Hematopoietic multipotent progenitor cell (in vitro differentiated cells): Measurements from ENCODE around the gene RAB11A. TPM values are rescaled to one million over a fixed set of nuclear protein-coding genes. Genes with fewer than 3 reads are reported as not detected.

ENCODE experiments used
- DNase-seq, 3 donors: peaks; one replicate each; pipeline ENCODE4 v3.0.0-alpha.2; 2011 to 2015; ENCODE audit warnings: low read depth in 2 of 3, low spot score in 2 of 3
- total RNA-seq: library from RNA; depleted of rRNA; stranded (reverse); fragments of >200 nt; gene quantifications from one replicate; pipeline ENCODE4 v1.2.3, GENCODE V29; 2012

RAB11A gene
- total RNA-seq, 1 donor, result 83.7 TPM

DNA sequence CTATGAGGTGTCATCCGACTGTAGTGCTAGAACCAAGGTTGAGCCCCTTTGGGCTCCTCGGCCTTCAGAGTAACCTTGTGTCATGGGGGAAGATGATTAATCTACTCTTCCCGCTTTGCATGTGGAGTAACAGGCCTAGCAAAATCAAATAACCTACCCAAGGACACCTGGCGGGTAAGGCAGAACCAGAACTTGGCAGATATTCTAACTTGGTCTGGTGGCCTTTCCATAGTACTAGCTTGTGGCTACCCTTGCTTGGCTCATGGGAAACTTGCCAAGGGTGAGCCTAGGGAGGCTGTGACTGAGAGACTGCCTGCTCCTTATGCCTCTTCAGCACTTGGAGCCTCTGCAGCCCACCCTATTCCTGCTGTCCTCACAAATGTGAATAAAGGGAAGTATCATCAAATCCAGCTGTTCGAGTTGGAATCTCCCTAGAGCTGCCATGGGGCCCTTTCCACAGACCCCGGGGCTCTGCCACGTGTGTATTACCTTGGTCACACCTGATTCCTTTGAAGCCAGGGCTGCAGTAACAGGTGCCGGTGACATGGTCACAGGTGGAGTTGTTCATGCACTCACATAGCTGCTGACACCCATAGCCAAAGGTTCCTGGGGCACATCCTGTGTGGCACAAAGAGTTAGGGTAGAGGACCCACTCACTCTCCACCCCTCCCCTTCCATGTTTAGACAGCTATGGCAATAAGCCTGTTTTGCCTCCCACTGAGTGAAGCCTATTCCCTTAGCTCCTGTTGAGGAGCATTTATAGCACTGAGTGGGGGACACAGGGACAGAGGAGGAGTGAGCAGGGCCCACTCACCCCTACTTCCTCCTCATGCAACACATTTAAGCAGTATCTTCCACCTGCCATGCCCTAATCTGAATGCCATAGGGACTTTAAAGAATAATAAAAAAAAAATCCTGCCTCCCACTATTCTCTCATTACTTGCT, 46.0 kb downstream of the RAB11A start:
- no peak for DNase-seq

DNA sequence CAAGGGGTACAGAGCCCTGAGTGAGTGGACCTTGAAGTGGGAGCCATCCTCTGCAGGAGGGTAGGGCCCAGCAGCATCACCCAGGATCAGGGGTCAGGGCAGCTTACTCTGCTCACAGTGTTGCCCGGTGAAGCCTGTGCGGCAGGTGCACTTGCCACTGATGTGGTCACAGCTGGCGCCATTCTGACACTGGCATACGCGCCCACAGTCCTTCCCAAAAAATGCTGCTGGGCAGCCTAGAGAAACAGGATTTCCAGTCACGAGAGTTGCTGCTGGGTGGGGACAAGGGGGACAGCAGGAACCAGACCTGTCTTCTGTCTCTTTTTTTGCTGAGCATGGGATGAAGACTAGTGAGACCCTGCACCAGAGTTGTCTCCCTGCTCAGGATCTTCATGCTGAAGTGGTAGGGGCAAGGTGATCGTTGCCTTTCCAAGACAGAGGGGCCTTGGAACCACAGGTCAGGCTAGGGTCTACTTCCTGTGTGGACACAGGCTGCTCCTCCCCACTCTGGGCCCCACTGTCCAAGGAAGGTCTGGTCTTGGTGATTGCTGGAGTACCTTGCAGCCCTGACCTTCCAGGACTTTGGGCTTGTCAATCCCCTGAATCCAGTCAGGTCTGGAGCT, 46.9 kb downstream of the RAB11A start:
- DNase-seq, result no peak

DNA sequence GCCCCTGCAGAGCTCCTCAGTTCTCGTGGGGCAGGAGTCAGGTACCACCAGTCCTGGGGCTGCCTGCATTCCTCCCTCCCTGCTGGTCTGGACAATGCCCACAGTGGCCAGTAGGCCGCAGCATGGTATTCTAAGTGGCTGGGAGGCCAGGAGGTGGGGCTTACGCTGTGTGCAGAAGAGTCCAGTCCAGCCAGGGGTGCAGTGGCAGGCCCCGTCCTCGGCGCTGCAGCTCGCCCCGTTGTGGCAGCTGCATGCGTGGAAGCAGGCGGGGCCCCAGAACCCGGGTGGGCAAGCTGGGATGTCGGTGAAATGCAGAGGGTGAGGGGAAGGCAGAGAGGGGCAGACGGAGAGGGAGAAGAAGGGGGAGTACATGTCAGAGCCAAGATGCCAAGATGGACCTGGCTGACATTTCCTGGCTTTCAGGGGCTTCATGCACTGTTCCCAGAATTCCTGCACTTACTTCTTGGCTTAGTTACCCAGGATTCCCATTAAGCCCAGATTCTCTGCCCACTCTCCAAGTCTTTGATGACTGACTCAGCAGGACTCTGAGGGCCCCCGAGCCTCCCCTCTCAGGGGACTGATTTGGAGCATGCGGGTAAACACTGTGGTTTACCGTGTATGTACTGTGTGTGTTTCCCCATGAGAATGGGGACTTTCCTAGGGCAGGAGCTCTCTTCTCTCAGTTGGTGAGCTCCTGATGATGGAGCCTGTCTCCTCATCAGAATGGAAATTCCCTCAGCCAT, 47.5 kb downstream of the RAB11A start:
- DNase-seq, result peak in 2 of 3 donors; percentile 7 to 12

DNA sequence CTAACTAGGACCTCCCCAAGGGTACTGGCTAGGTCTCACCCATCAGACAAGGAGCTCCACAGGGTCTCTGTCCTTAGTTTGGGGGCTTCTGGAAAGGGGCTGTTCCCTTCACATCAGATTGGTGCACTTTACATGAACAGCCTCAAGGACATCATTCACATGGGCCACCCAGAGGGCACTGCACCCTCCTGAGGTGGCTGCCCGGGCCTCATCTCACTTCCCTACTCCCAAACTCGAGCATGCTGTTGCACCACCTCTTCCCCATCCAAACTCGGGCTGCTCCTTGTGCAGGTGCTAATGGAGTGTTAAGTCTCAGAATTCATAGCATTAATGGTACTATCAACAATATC, 48.1 kb downstream of the RAB11A start:
- DNase-seq, result no peak

DNA sequence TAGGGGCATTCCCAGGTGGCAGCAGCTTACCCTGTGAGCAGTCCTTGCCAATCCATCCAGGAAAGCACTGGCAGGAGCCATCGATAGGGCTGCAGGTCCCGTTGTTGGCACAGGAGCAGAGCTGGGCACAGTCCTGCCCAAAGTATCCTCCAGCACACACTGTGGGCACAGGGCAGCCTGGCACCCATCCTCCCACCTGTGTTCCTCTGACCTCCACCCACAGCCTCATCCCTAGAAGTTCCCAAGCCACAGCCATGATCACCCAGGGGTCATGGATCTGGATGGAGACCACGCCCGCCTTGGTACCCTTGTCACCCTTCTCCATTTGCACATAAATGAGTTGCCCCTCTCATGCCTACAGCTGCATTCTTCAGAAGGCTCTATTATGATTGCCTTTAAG, 48.6 kb downstream of the RAB11A start:
- no peak for DNase-seq

DNA sequence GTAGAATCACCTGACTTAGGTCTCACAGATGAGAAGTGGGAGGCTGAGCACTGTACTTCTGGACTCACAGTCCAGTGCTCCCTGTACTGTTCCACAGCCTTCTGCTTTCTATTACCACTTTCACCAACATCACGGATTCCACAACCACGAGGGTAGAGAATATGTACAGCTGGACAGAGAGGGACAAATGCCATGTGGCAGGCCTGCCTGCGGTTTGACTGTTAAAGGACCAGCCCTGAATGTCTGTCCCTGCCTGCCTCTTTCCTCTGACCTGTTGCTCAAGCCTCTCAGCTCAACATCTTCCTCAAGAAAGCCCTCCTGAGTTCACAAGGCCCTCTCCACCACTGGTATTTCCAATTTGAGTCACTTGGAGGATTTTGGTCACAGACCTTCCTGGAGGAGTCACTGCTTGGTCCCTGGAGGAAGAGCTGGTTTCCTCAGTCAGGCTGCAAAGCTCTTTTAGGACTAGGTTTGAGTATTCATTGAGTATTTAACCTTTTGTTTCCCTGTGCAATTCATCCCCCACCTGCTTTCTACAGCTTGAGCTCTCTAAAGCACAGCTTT, 49.1 kb downstream of the RAB11A start:
- DNase-seq, result no peak

DNA sequence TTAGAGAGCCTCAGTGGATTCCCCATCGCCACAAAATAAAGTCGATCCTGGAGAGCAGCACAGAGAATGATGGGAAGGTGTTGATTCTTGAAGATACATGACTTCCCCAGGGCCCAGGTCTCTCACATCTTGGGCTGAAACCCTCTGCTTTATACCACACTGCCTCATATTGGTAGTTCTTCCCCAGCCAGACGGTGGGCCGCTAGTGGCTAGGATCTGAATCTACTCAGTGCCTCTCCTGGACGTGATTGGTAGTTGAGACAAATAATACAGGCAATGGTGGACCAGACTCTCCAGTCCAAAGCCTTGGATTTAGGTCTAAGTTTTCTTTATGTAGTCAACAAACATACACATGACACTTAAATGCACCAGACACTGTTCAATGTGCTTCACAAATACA, 49.7 kb downstream of the RAB11A start:
- DNase-seq, result no peak

DNA sequence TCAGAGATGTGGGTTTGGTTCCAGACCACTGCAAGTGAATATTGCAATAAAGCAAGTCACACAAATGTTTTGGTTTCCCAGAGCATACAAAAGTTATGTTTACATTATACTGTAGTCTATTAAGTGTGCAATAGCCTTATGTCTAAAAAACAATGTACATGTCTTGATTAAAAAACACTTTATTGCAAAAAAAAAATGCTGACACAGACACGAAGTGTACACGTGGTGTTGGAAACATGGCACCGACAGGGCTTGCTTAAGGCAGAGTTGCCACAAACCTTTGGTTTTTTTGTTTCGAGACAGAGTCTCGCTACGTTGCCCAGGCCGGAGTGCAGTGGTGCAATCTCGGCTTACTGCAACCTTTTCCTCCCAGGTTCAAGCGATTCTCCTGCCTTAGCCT, 50.1 kb downstream of the RAB11A start:
- no peak for DNase-seq

DNA sequence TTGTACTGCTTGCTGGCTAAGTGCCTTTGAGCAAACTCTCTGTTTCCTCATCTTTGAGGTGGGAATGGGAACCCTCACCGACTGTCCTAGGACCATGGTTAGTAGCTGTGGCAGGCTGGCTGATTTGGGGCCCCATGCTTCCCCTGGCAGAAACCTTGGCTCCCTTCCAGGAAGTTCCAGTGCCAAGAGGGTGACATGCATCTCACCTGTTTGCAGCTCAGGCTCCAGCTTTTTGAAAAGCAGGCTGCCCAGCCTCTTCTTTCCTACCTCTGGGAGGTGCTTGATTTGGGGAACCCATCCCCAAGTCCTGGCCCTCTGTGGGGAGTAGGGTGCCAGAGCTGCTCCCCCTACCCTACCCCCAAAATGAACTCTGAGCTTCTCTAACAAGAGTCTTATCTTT, 50.8 kb downstream of the RAB11A start:
- no peak for DNase-seq

DNA sequence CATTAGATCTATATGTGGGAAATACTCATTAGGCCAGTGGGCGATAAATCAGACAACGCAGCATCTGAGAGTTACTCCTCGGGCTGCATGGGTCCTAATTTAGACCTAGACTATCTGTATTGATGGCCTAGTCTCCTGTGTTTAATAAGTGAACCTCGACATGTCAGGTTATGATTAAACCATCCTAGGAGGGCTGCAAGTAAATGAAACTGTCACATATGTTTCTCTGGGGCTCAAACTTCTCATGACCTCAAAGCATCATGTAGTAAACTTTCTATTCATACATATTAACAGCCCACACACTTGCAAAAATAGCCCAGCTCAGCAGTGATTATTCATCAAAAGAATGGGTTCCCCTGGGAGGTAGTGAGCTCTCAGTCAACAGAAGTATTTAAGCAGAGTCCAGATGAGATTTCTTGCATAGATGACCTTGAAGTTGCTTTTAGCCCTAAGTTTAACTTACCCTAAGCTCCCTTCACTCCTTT, 51.6 kb downstream of the RAB11A start:
- DNase-seq, result no peak

DNA sequence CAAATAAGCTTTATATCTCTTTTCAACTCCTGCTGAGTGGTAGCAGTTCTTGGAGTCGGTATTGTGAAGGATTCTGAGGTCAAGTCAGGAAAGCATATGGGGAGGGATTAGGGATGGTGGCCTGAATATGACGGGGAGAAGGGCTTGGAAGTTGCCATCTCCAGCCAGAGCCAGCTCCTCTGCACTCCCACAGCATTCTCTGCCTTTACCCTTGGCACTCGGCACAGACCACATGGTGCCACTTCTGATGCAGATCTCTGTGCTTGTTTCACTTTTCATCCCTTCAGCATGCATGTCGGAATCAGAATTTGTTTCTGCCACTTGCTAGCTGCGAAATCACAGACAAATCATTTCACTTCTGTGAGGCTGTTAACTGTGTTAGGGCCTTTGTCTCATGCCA, 52.5 kb downstream of the RAB11A start:
- no peak for DNase-seq

DNA sequence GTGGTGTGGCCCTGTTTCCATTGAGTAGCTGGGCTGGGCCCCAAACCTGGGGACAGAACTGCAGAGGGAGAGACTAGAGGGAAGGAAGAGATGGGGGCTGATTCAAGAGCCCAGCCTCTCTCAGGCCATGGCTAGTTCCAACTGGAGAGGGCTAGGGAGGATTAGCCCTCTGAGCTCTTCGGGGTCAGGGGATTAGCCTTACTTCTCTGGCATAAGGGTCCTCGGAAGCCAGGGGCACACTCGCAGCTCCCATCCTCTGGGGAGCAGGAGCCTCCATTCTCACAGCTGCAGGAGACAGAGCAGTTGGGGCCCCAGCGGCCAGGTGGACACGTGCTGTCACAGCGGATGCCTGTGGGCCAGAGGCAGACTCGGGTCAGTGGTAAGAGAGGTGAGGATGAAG, 53.3 kb downstream of the RAB11A start:
- no peak for DNase-seq

DNA sequence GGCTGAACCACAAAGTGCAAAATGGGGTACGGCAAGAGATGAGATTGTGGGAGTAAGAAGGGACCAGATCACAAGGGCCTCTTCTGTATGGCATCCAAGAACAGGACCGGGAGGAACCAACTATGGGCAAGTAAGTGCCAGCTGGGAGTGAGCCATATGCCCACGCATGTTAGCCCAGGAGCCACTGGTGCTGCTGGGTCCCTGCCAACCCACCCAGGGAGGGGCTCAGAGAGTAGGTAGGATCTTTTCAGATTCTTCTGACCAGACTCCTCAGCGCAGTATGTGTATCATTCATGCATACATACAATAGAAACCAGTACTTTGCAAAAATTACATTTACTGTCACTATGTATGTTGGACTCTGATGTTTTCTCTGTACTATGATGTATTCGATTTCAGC, 54.0 kb downstream of the RAB11A start:
- DNase-seq, result no peak

DNA sequence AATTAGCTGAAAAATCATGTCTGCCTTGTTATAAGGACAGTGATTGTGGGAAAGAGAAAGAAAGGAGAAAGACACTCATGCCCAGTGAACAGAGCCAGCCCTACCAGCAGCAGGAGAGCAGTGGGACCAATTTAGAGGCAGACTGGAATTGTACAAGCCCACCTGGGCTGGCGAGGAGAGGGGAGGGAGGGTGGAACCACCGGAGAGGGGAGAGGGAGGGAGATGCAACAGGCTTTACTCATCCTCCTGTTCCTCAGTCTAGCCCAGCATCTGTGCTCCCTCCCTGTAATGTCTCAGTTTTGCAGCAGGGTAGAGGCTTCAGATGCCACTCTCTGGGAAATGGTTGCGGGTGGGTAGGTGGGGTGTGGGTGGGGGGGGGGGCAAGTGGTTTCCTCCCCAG, 54.7 kb downstream of the RAB11A start:
- no peak for DNase-seq

DNA sequence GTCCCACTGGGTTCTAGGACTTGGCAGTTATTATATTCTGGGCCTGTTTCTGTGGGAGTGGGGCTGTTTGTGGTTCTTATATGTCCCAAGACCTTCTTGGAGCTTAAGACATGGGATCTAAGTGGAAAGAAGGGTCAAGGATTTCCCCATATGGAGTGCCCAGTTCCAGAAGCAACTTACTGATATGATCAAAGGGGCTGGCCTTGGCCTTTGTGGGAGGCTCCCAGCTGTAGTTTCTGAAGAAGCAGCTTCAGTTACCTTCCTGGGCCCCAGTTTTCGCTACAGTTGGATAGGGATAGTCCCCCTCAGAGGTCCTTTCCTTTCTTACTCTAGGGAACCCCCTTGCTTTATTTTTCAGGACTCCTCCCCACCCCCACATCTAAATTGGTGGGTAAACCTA, 56.0 kb downstream of the RAB11A start:
- DNase-seq, result no peak

DNA sequence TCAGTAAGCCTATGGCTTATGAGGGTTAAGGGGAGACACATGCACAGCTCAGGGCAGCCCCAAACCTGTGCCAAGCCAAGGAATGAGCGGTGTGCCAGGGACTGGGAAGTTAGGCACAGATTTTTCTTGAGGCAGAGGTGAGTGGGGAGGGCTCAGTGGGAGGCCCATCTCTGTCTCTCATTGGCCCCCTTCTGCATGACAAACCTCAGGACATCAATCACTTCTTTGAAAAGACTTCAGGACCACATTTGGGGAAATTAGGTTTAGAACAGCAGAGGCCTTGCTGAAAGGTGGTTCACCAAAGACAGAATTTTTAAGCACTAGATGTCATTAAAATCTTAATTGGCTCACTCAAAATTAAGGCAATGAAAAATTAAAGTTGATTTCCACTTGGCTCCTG, 57.2 kb downstream of the RAB11A start:
- DNase-seq, result no peak

DNA sequence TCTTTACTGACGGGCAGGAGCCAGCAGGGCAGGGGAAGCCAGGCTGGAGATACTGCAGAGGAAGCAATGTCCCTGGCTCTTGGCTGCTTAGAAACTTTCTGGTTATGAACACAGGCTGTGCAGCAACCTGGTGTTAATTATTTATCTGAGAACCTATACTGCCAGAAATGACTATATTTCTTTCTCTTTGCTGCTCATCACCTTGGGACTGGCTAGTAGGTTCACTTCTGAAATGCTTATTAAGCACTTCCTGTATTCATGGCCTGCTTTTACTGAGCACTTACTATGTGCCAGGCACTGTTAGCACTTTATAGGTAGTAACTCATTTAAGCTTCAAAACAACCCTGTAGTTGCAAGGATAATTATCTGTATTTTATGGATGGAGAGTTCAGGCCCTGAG, 57.6 kb downstream of the RAB11A start:
- DNase-seq, result no peak

DNA sequence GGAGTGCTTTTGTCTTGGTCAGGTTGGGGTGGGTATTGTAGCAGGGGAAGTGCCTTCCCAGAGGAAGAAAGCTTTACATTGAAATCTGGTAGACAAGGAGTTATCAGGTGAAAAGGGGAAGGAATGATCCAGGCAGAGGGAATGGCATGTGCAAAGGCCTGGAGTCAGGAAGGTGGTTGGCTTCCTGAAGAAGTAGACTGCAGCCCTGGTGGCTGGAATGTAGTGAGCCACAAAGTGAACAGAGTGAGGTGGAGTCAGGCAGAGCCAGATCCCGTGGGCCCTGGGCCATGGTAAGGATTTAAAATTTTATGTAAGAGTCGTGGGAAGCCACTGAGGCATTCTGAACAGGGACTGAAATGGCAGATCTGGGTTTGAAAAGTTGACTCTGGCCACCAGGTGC, 58.3 kb downstream of the RAB11A start:
- DNase-seq, result no peak

DNA sequence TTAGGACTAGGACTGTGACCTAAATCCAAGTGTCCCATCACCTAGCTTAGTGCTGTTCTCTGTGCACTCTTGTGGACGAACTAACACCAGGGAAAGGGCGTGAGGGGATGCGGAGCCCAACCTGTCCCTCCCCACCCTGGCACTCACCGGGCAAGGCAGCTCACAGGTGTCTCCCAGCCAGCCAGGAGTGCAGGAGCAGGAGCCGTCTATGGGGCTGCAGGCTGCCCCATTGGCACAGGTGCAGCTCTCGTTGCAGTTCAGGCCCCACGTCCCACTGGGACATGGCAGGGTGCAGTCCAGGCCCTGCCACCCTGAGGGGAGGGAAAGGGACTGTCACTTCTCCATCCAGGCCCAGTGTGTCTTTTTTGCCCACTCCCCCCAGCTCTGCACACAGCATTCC, 60.3 kb downstream of the RAB11A start:
- DNase-seq, result no peak

DNA sequence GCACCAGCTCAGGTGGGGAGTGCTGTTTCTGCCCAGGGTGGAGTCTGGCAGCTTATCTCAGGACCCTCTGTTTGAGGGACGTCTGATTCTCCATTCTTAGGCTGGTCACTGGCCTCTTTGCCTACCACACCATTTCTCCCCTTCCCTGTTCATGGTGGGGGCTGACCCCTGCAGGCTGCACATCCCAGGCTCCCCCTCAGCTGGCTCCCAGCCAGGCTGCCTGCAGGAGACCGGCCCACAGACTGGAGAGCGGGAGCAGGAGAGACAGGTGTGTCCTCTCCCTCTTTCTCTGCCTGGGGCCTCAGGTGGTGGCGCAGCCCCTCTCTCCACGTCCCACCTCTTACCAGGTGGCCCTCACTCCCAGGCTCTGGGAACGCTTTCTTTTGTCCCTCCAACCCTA, 60.8 kb downstream of the RAB11A start:
- DNase-seq, result no peak

DNA sequence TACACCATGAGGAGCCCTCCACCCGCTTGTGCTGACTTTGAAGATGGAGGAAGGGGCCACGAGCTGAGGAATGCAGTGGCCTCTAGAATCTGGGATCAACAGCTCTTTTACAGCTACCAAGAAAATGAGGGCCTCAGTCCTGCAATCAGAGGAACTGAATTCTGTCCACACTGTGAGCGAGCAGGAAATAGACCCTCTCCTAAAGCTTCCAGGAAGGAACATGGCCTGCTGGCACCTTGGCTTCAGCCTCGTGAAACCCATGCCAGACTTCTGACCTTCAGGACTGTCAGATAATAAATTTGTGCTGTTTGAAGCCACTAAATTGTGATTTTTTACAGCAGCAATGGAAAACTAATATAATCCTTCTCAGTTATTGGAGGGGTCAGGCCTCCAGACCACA, 61.9 kb downstream of the RAB11A start:
- DNase-seq, result no peak
